Measurements from ENCODE around the gene TIAM1.
A peak's percentile ranks its signal among the peaks of the same experiment; 100 is the strongest.

TIAM1 gene

GRCh38 chr21:31164713-31165694 is 179.1 kb downstream of the TIAM1 start:
- DNase-seq, result no peak

- no peak for DNase-seq
Measured at GRCh38 chr21:31162827-31163226, 181.2 kb downstream of the TIAM1 start.

GRCh38 chr21:31162079-31162699 is 181.9 kb downstream of the TIAM1 start:
- no peak for DNase-seq

GRCh38 chr21:31161157-31161556 is 182.9 kb downstream of the TIAM1 start:
- no peak for DNase-seq

GRCh38 chr21:31159808-31160207 is 184.3 kb downstream of the TIAM1 start:
- DNase-seq, result no peak

- DNase-seq, result peak in 1 of 2 donors; percentile 50
Measured at GRCh38 chr21:31158789-31159581, 185.1 kb downstream of the TIAM1 start.

GRCh38 chr21:31157756-31158155 is 186.3 kb downstream of the TIAM1 start:
- no peak for DNase-seq

GRCh38 chr21:31156662-31157061 is 187.4 kb downstream of the TIAM1 start:
- no peak for DNase-seq

GRCh38 chr21:31156169-31156568 is 187.9 kb downstream of the TIAM1 start:
- DNase-seq, result no peak

- DNase-seq, result no peak
Measured at GRCh38 chr21:31151156-31152045, 192.7 kb downstream of the TIAM1 start.

GRCh38 chr21:31145274-31145673 is 198.8 kb downstream of the TIAM1 start:
- no peak for DNase-seq

GRCh38 chr21:31143036-31143435 is 201.0 kb downstream of the TIAM1 start:
- no peak for DNase-seq

GRCh38 chr21:31142600-31142999 is 201.5 kb downstream of the TIAM1 start:
- DNase-seq, result no peak

GRCh38 chr21:31141389-31142000 is 202.6 kb downstream of the TIAM1 start:
- no peak for DNase-seq

- no peak for DNase-seq
Measured at GRCh38 chr21:31140676-31141075, 203.4 kb downstream of the TIAM1 start.

- no peak for DNase-seq
Measured at GRCh38 chr21:31140025-31140424, 204.0 kb downstream of the TIAM1 start.

- no peak for DNase-seq
Measured at GRCh38 chr21:31137960-31138359, 206.1 kb downstream of the TIAM1 start.

- no peak for DNase-seq
Measured at GRCh38 chr21:31136891-31137290, 207.2 kb downstream of the TIAM1 start.

- no peak for DNase-seq
Measured at GRCh38 chr21:31135531-31136184, 208.4 kb downstream of the TIAM1 start.

- no peak for DNase-seq
Measured at GRCh38 chr21:31133243-31133830, 210.7 kb downstream of the TIAM1 start.
